ENCODE data around the gene ARHGAP15.

ARHGAP15 gene

DNA sequence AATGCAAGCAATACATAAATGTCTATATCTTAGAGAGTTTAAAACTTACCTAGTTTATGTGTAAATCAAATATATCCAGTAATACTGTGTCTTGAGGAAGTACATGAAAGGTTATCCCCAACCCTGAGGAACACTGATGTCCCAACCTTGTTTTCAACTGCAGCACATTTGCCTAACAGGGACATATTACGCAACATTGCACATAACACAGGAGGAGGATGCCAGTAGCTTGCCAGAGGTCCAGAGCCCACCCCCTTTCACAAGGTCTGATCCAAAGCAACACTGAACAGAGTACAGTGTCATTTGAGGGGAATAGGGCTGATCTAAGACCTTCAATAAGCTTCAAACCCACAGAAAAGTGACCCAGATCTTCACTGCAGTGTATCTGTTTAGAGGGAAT lies 678.5 kb downstream of the ARHGAP15 start:
- peaks cover 7% of the 10 kb centered on the region for H3K4me1 Mint-ChIP-seq
- H3K27me3 Mint-ChIP-seq: no peaks in the 10 kb centered on the region
- no peaks in the 10 kb centered on the region for H3K36me3 Mint-ChIP-seq
- DNase-seq (ENCODE audit: low spot score in 2 of 2) (no peak), ATAC-seq (ENCODE audit: low read depth) (no peak)
- H3K27ac Mint-ChIP-seq: no peak overlapping the region
- no peak overlapping the region for H3K4me3 Mint-ChIP-seq
- H3K9me3 Mint-ChIP-seq: peaks cover 2% of the 10 kb centered on the region

DNA sequence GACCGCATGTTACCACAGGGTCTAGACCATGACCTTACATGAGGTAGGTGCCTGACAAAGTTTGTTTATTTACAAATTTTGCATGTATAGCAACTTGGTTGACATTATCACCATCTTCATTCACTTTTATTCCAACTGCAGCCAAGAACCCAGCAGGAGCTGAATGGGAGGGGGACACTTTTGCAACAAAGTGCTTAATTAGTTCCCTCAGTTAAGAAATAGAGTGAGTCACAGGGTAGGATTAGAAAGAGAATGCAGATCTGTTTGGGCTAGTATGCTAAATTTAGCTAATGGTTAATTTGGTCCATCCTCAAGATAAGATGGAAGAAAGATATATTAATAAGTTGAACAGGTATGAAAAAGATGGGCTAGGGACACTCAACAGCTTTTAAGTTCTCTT lies 678.9 kb downstream of the ARHGAP15 start:
- H3K4me1 Mint-ChIP-seq: peaks cover 2% of the 10 kb centered on the region
- no peak overlapping the region for H3K27ac Mint-ChIP-seq
- H3K4me3 Mint-ChIP-seq: no peak overlapping the region
- no peak for ATAC-seq (ENCODE audit: low read depth)
- H3K27me3 Mint-ChIP-seq: no peaks in the 10 kb centered on the region
- DNase-seq (ENCODE audit: low spot score in 2 of 2): no peak
- no peaks in the 10 kb centered on the region for H3K36me3 Mint-ChIP-seq
- H3K9me3 Mint-ChIP-seq: peaks cover 2% of the 10 kb centered on the region

DNA sequence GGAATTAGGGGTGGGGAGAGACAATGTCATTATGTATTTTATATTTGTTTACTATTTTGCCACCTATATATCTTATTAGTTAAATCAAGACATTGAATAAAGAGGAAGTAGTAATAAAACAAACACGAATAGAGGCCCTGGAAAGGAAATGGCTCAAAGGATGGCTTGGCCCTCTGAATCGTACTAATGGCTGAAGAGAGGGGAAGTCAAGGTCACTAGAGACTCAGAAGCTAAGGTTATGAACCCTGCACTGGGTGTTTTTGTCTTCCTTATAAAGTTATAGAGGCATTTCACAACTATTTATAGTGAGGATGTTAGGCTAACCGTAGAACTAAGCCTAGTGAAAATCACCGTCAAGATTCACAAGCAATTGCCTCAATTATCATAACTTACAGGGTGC lies 685.9 kb downstream of the ARHGAP15 start:
- ATAC-seq (ENCODE audit: low read depth) (peak; percentile 34), DNase-seq (ENCODE audit: low spot score in 2 of 2) (no peak)
- peaks cover 11% of the 10 kb centered on the region for H3K4me1 Mint-ChIP-seq
- peak overlapping the region; percentile 61 for H3K27ac Mint-ChIP-seq
- no peaks in the 10 kb centered on the region for H3K36me3 Mint-ChIP-seq
- H3K27me3 Mint-ChIP-seq: no peaks in the 10 kb centered on the region
- no peaks in the 10 kb centered on the region for H3K9me3 Mint-ChIP-seq
- no peak overlapping the region for H3K4me3 Mint-ChIP-seq

DNA sequence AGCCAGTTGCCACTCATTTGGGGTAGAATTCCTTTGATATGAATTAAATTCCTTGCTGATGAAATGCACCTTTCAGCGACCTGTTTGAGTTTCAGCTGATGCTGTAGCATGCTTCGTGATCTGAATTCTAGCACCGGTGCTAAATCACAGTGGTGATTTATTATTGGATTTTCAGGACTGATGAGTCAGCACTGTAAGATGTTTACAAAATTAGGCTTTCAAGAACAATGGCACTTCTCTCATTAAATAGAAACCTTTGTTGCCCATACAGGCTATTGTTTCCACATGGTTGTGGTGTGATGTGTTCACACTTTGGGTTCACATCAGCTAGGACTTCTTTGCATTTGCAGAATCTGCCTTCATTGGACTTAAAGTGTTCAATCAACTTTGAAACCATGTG lies 687.7 kb downstream of the ARHGAP15 start:
- no peak for DNase-seq (ENCODE audit: low spot score in 2 of 2)
- H3K9me3 Mint-ChIP-seq: no peaks in the 10 kb centered on the region
- H3K4me3 Mint-ChIP-seq: no peak overlapping the region
- no peak for ATAC-seq (ENCODE audit: low read depth)
- no peaks in the 10 kb centered on the region for H3K27me3 Mint-ChIP-seq
- no peaks in the 10 kb centered on the region for H3K36me3 Mint-ChIP-seq
- H3K4me1 Mint-ChIP-seq: peaks cover 11% of the 10 kb centered on the region
- no peak overlapping the region for H3K27ac Mint-ChIP-seq
